PC-9 (cell line): Measurements from ENCODE around the gene PPP1R3D. TPM values are rescaled to one million over a fixed set of nuclear protein-coding genes. Genes with fewer than 3 reads are reported as not detected.
"Not testable (repeated sequence)": the region's sequence is repeated elsewhere in the genome, so short reads cannot be mapped to it uniquely, and the experiment has no call there.

Source experiments
- BruUV-seq: library from RNA; stranded (reverse); fragments of 400-500 nt; replicated peaks from 2 replicates; lab custom pipeline; 2021; lab: Mats Ljungman, UMichigan
- CTCF ChIA-PET: fragments of 300-600 bp; sonication (Branson Sonifier 250); formaldehyde crosslinking; loops from one replicate; lab custom pipeline; 2022; ENCODE audit warnings: antibody characterized with exemption; lab: Charles Lee
- POLR2A ChIA-PET: fragments of 300-600 bp; sonication (Branson Sonifier 250); formaldehyde crosslinking; loops from one replicate; lab custom pipeline; 2022; ENCODE audit warnings: antibody characterized with exemption; ENCODE audit not compliant: unreplicated experiment; lab: Charles Lee
- DNase-seq, 2 experiments: peaks; one replicate each; pipeline versions ENCODE4 v3.0.0 to v3.0.0-alpha.2; 2015 to 2022; ENCODE audit warnings: mixed read lengths in 1 of 2
- H2AFZ ChIP-seq: fragments of 200-600 bp; sonication (generic); 2 replicates; pipeline ENCODE4 v1.8.1; 2017; ENCODE audit warnings: antibody characterized with exemption
- H3F3A ChIP-seq: fragments of 200-600 bp; sonication (generic); 2 replicates; pipeline ENCODE4 v1.8.1; 2017; ENCODE audit warnings: antibody characterized with exemption, mild to moderate bottlenecking, low read depth; ENCODE audit not compliant: insufficient read depth
- H3K27ac ChIP-seq: fragments of 200-600 bp; sonication (generic); 2 replicates; pipeline ENCODE4 v1.6.1; 2016; ENCODE audit warnings: mixed run types
- H3K27me3 ChIP-seq: fragments of 200-600 bp; sonication (generic); 2 replicates; pipeline ENCODE4 v1.6.1; 2016; ENCODE audit warnings: low read depth, mixed run types; ENCODE audit not compliant: insufficient read depth
- H3K36me3 ChIP-seq: fragments of 200-600 bp; sonication (generic); 2 replicates; pipeline ENCODE4 v1.6.1; 2016; ENCODE audit warnings: low read depth, mixed run types
- H3K4me1 ChIP-seq: fragments of 200-600 bp; sonication (generic); replicated peaks from 2 replicates; pipeline ENCODE4 v1.6.1; 2016; ENCODE audit warnings: mixed run types; ENCODE audit not compliant: insufficient read depth
- H3K4me2 ChIP-seq: fragments of 200-600 bp; sonication (generic); 2 replicates; pipeline ENCODE4 v1.6.1; 2017; ENCODE audit warnings: mixed run types
- H3K4me3 ChIP-seq: fragments of 200-600 bp; sonication (generic); 2 replicates; pipeline ENCODE4 v1.6.1; 2016; ENCODE audit warnings: mixed run types
- H3K79me2 ChIP-seq: fragments of 200-600 bp; sonication (generic); 2 replicates; pipeline ENCODE4 v1.6.1; 2017; ENCODE audit warnings: low read depth, mixed run types
- H3K9me2 ChIP-seq: fragments of 200-600 bp; sonication (generic); 2 replicates; pipeline ENCODE4 v1.8.1; 2017; ENCODE audit warnings: mild to moderate bottlenecking; ENCODE audit not compliant: insufficient read depth
- H3K9me3 ChIP-seq: fragments of 200-600 bp; sonication (generic); 2 replicates; pipeline ENCODE4 v1.8.1; 2016; ENCODE audit warnings: low read depth; ENCODE audit not compliant: insufficient read depth
- H4K20me1 ChIP-seq: fragments of 200-600 bp; sonication (generic); 2 replicates; pipeline ENCODE4 v1.8.1; 2017; ENCODE audit not compliant: insufficient read depth
- EZH2 ChIP-seq: fragments of 200-600 bp; sonication (generic); IDR thresholded peaks from 2 replicates; pipeline ENCODE4 v1.8.0; 2017; ENCODE audit warnings: antibody characterized with exemption, low read depth
- intact Hi-C: fragments of 100-400 bp; cut with micrococcal nuclease; formaldehyde crosslinking; loops from one replicate; pipeline ENCODE4 v1.10.0; 2022; ENCODE audit not compliant: unreplicated experiment
- total RNA-seq: library from RNA; stranded (reverse); gene quantifications from 2 replicates; pipeline ENCODE4 v1.2.3, GENCODE V29; 2021
- TF ChIP-seq, protein P1 (sequence below): fragments of 200-600 bp; sonication (generic); conservative IDR thresholded peaks from 2 replicates; pipeline ENCODE4 v1.6.1; 2017; ENCODE audit warnings: mixed run types, antibody characterized with exemption, mild to moderate bottlenecking, moderate library complexity

The PPP1R3D gene
- total RNA-seq, 1 experiment from 2014 or later = 9.9 TPM

DNA sequence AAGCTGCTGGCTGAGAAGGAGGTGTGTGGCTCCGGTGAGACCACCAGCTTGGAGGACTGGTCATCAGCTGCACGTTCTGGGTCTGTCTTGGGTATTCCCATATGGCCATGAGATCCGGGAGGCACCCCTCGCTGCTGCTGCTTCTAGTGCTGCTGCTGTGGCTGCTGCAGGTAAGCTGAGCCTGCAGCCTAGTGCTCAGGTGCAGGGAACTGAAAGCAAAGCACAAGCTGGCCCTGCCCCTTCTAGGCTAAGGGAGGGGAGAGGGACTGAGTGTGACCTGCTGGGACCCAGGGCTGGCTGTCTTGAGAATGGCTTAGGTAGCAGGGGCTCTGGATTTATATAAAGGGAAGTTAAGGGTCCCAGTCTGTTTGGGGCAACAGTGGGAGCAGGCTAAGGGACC is 18.5 kb upstream of the PPP1R3D start:
- no peaks in the 10 kb centered on the region for H3K36me3 ChIP-seq
- H4K20me1 ChIP-seq = no peaks in the 10 kb centered on the region
- ChIA-PET POLR2A (no interaction called here), CTCF (interaction anchor here (0.7 kb wide), 1 partner anchor 112 kb away, joined by 6 read pairs; no protein-coding TSS in a partner anchor)
- H3K4me3 ChIP-seq = no peak overlapping the region
- 0 out of 2 replicates have a peak, but pooled peaks cover 4% of the 10 kb centered on the region for H3K4me1 ChIP-seq
- H3K9me2 ChIP-seq = no peaks in the 10 kb centered on the region
- no peak overlapping the region for H3K27ac ChIP-seq
- no peaks in the 10 kb centered on the region for H3F3A ChIP-seq
- TF ChIP-seq EZH2 = no peak
- TF ChIP-seq, protein P1, sequence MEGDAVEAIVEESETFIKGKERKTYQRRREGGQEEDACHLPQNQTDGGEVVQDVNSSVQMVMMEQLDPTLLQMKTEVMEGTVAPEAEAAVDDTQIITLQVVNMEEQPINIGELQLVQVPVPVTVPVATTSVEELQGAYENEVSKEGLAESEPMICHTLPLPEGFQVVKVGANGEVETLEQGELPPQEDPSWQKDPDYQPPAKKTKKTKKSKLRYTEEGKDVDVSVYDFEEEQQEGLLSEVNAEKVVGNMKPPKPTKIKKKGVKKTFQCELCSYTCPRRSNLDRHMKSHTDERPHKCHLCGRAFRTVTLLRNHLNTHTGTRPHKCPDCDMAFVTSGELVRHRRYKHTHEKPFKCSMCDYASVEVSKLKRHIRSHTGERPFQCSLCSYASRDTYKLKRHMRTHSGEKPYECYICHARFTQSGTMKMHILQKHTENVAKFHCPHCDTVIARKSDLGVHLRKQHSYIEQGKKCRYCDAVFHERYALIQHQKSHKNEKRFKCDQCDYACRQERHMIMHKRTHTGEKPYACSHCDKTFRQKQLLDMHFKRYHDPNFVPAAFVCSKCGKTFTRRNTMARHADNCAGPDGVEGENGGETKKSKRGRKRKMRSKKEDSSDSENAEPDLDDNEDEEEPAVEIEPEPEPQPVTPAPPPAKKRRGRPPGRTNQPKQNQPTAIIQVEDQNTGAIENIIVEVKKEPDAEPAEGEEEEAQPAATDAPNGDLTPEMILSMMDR = no peak
- H3K4me2 ChIP-seq = no peak overlapping the region
- no peak overlapping the region for H2AFZ ChIP-seq
- intact Hi-C loops = no loop called here
- no peaks in the 10 kb centered on the region for H3K79me2 ChIP-seq
- DNase-seq = no peak
- BruUV-seq = no TSS peak
- H3K9me3 ChIP-seq = 0 out of 2 replicates have a peak, but pooled peaks cover 2% of the 10 kb centered on the region
- no peaks in the 10 kb centered on the region for H3K27me3 ChIP-seq

DNA sequence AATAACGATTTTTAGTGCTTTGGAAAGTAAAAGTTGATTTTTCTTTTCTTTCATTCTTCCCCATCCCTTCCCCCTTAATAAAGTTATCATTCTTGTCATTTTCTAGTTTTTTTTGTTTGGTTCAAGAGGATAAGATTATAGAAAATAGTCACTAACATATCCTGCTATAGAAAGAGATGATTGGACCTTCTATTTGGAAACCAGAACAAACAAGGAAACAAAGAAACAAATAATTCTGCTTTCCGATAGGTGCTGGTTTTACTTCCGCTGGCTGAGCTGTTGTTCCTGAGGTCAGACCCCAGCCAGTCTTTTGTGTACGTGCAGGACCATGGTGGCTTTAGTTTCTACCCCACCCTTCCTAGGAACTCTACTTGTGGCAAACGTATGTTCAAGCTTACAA is 18.0 kb upstream of the PPP1R3D start, which contains the start of gene CDH26:
CDH26 (plus strand) TSS at position 301 of the 400 bp plus-strand sequence. CDS start 304 bp downstream, outside the sequence.
- no peak within 1 kb of the TSS for H3K4me2 ChIP-seq
- CTCF ChIA-PET = no interaction called here

DNA sequence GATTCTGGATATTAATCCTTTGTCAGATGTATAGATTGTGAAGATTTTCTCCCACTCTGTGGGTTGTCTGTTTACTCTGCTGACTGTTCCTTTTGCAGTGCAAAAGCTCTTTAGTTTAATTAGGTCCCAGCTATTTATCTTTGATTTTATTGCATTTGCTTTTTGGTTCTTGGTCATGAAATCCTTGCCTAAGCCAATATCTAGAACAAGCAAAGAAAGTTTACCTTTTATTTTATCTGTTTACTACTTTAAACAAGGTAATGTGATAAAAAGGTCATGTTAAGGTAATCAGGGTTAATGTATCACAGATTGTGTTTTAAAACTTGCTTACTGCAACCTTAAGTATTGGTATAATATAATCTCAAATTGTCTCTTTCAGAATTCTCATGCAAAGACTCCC is 17.5 kb upstream of the PPP1R3D start:
- H3K27ac ChIP-seq, H2AFZ ChIP-seq, H3K9me2 ChIP-seq, BruUV-seq, H3F3A ChIP-seq, DNase-seq, H3K4me1 ChIP-seq, CTCF ChIA-PET, H3K9me3 ChIP-seq, H3K36me3 ChIP-seq, H3K4me2 ChIP-seq, intact Hi-C loops, H3K4me3 ChIP-seq, H3K27me3 ChIP-seq, H3K79me2 ChIP-seq, H4K20me1 ChIP-seq, POLR2A ChIA-PET: not testable (repeated sequence)

More for the DNA sequence above, 18.0 kb upstream of the PPP1R3D start, which contains the start of gene CDH26:
- TF ChIP-seq, protein P1 = no peak
- TF ChIP-seq EZH2 = no peak
- intact Hi-C loops = no loop called here
- DNase-seq = no peak
- POLR2A ChIA-PET = no interaction called here
- H3K9me3 ChIP-seq = 0 out of 2 replicates have a peak, but pooled peaks cover 2% of the 10 kb centered on the region
- H3K36me3 ChIP-seq = no peaks in the 10 kb centered on the region
- H3K27ac ChIP-seq = no peak within 1 kb of the TSS
- H3K4me1 ChIP-seq = 0 out of 2 replicates have a peak, but pooled peaks cover 4% of the 10 kb centered on the region
- H2AFZ ChIP-seq = no peak within 1 kb of the TSS
- no peak within 1 kb of the TSS for H3K4me3 ChIP-seq
- no peaks in the 10 kb centered on the region for H3K27me3 ChIP-seq
- H3K79me2 ChIP-seq = no peaks in the 10 kb centered on the region
- no peaks in the 10 kb centered on the region for H4K20me1 ChIP-seq
- H3K9me2 ChIP-seq = no peaks in the 10 kb centered on the region
- no TSS peak for BruUV-seq
- no peaks in the 10 kb centered on the region for H3F3A ChIP-seq
